ENCODE results near the gene PRKAG1.

- TF ChIP-seq CTCF (IDR thresholded peaks at IDR 0.05), result no peak
- no peak for TF ChIP-seq RARB (CRISPR knock-in tag; IDR thresholded peaks at IDR 0.05)
- no peak for TF ChIP-seq HDAC2 (IDR thresholded peaks at IDR 0.05)
- TF ChIP-seq POLR2A (IDR thresholded peaks at IDR 0.05; ENCODE audit: low read length), result no peak
- no peak for TF ChIP-seq MYC (IDR thresholded peaks at IDR 0.05; ENCODE audit: borderline replicate concordance, low read length)
Observed at GRCh38 chr12:48969160-48969771, 49.3 kb downstream of the PRKAG1 start.

All from A549 (cell line).